ENCODE measurements around the gene COA6.

Gene COA6

GRCh38 chr1:234331507-234331906 lies 41.7 kb upstream of the COA6 start:
- TF ChIP-seq CTCF (IDR thresholded peaks at IDR 0.05; ENCODE audit: borderline replicate concordance, control extremely low read depth, extremely low read depth, insufficient read depth, missing control alignments), result no peak
- in situ Hi-C loops (cut with MboI; ENCODE audit: low sequenced_read_pairs, unreplicated experiment), result no loop called here
- DNase-seq (ENCODE audit: low spot score), result no peak

GRCh38 chr1:234336359-234336758 lies 36.9 kb upstream of the COA6 start:
- in situ Hi-C loops (cut with MboI; ENCODE audit: low sequenced_read_pairs, unreplicated experiment), result no loop called here
- no peak for TF ChIP-seq CTCF (IDR thresholded peaks at IDR 0.05; ENCODE audit: borderline replicate concordance, control extremely low read depth, extremely low read depth, insufficient read depth, missing control alignments)
- no peak for DNase-seq (ENCODE audit: low spot score)

- no peak for TF ChIP-seq CTCF (IDR thresholded peaks at IDR 0.05; ENCODE audit: borderline replicate concordance, control extremely low read depth, extremely low read depth, insufficient read depth, missing control alignments)
- no peak for DNase-seq (ENCODE audit: low spot score)
- in situ Hi-C loops (cut with MboI; ENCODE audit: low sequenced_read_pairs, unreplicated experiment), result no loop called here
Observed at GRCh38 chr1:234337233-234337632, 36.0 kb upstream of the COA6 start.

GRCh38 chr1:234340528-234340927 lies 32.7 kb upstream of the COA6 start:
- no peak for TF ChIP-seq CTCF (IDR thresholded peaks at IDR 0.05; ENCODE audit: borderline replicate concordance, control extremely low read depth, extremely low read depth, insufficient read depth, missing control alignments)
- no peak for DNase-seq (ENCODE audit: low spot score)
- in situ Hi-C loops (cut with MboI; ENCODE audit: low sequenced_read_pairs, unreplicated experiment), result no loop called here

GRCh38 chr1:234342774-234343173 lies 30.5 kb upstream of the COA6 start:
- no peak for TF ChIP-seq CTCF (IDR thresholded peaks at IDR 0.05; ENCODE audit: borderline replicate concordance, control extremely low read depth, extremely low read depth, insufficient read depth, missing control alignments)
- in situ Hi-C loops (cut with MboI; ENCODE audit: low sequenced_read_pairs, unreplicated experiment), result no loop called here
- DNase-seq (ENCODE audit: low spot score), result no peak

- TF ChIP-seq CTCF (IDR thresholded peaks at IDR 0.05; ENCODE audit: borderline replicate concordance, control extremely low read depth, extremely low read depth, insufficient read depth, missing control alignments), result no peak
- no peak for DNase-seq (ENCODE audit: low spot score)
- in situ Hi-C loops (cut with MboI; ENCODE audit: low sequenced_read_pairs, unreplicated experiment), result no loop called here
Observed at GRCh38 chr1:234345237-234345636, 28.0 kb upstream of the COA6 start.

GRCh38 chr1:234348964-234349363 lies 24.3 kb upstream of the COA6 start:
- DNase-seq (ENCODE audit: low spot score), result no peak
- TF ChIP-seq CTCF (IDR thresholded peaks at IDR 0.05; ENCODE audit: borderline replicate concordance, control extremely low read depth, extremely low read depth, insufficient read depth, missing control alignments), result no peak
- in situ Hi-C loops (cut with MboI; ENCODE audit: low sequenced_read_pairs, unreplicated experiment), result no loop called here
